HG03108 (cell line): ENCODE measurements around the gene KRT80.

Source experiments
- ATAC-seq: cut with Tn5 transposase; IDR thresholded peaks from one replicate; pipeline ENCODE4 v1.9.1; 2021; ENCODE audit warnings: moderate library complexity; ENCODE audit not compliant: unreplicated experiment

KRT80 gene

GRCh38 chr12:52199294-52199919 is 7.6 kb upstream of the KRT80 start:
- ATAC-seq = no peak

DNA sequence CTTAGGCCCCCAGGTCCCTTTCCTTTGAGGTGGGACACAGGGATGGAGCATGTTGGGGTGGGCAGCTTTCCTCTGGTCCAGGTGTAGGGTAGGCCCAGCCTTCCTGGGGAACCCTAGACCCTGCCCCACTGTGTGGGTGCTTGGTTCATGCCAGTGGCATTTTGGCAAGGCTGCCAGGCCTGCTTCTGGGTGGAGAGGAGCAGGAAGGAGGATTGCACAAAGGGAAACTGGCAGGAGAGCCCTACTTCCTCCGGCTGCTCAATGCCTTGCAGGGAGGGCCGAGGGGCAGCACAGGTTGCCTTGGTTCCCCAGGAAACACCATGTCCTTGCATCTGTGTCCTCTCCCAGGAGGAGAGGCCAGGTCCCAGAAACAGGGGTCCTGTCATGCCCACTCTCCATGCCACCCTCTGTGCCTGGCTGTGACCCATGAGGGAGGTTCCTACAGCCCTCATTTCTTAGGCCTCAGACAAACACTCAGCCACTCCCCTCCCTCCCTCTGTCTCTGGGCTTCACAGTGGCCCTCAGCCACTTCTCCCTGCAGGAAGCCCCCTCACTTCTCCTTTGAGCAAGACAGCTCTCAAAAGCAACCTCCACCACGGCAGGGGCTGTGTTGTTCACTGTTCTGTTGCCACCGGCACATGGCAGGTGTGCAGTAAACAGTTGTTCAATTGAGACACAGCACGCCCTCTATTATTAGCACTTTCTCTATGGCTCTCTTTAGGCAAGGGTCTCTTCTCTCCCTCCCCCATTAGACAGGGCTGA is 6.8 kb upstream of the KRT80 start:
- no peak for ATAC-seq

GRCh38 chr12:52197371-52198231 is 5.8 kb upstream of the KRT80 start:
- ATAC-seq = no peak

DNA sequence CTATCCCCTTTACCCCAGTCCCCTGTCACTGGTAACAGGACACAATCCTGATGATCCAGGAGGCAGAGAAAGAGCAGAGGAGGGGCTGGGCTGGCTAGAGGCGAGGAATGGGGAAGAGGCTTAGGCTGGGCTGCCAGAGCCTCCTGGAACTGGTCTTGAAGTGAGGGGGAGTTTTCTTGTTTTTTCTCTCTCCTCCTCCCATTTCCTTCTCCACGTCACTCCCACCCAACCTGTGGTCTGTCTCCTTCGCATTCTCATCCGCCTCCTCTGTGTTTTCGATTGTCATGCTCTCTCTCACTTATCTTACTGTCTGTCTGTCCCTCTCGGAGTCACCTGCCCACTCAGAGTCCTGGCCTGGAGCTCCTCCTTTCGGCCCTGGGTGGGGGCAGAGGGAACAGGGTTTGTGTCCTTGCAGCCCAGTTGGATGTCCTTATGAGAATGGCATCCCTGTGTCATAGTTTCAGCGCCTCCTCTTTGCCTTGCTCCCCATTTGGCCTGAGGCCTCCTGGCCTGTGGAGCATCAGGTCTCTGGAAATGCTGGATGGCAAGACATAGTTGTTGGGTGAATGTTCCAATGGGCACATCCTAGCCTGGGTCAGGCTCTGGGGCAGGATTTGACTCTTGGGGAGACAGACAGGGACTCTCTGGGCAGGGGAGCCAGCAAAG is 3.4 kb upstream of the KRT80 start:
- no peak for ATAC-seq

- no peak for ATAC-seq
Measured at GRCh38 chr12:52193991-52194390, 2.2 kb upstream of the KRT80 start.

DNA sequence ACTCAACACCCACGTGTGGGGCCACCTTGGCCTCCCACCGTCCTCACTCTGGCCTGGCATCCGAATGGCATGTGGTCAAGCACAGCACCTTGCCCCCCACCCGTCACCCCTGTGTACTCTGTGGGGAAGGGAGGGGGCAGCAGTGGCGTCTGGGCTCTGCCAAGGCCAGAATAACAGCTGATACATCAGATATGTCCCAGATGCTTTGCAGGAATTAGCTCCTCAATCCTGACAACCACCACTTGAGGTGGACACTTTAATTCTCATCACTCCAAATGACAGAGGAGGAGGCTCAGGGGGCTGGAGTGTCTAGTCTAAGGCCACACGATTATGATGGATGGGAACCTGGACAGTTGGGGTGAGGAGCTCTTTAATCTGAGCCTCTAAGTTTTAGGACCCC is 1.7 kb upstream of the KRT80 start:
- no peak for ATAC-seq

GRCh38 chr12:52190860-52191729 is 719 bp downstream of the KRT80 start:
- no peak for ATAC-seq

GRCh38 chr12:52189376-52190174 is 2.2 kb downstream of the KRT80 start:
- no peak for ATAC-seq

- no peak for ATAC-seq
Measured at GRCh38 chr12:52188658-52189057, 3.2 kb downstream of the KRT80 start.

DNA sequence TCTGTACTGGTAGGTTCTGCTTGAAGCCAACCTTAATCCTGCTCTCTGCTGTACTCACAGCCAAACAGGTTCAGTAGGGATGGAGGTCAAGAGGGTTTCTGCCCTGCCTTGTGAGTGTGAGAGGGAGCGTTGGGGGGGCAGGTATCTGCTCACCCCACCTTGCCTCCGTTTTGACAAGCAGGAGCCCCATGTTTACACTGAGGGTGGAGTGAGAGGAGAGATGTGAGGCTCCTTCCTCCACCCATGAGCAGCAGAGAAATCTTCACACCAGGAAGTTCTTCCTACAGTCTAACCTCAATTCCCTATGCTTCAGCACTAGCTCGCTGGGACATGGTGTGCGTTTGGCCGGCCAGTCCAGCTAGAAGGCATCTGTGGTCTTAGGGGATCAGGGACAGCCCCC is 4.2 kb downstream of the KRT80 start:
- ATAC-seq = no peak

DNA sequence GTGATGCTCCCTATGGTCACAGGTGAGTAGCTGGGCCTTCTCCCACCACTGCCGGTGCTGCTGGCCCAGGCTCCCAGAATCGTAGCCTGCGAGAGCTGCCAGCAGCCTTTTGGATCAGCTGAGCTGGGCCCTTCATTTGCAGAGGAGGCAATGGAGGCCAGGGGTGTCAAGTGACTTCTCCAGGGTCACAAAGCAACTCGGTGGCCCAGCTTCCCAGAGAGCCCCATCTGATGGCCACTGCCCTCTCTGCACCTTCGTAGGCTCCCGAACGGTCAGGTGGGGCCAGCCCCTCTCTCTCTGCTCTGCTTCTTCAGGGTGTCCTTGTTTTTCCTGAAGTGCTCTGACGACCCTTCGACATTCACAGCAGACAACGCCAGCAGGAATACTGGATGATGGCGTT is 4.6 kb downstream of the KRT80 start:
- ATAC-seq = no peak

DNA sequence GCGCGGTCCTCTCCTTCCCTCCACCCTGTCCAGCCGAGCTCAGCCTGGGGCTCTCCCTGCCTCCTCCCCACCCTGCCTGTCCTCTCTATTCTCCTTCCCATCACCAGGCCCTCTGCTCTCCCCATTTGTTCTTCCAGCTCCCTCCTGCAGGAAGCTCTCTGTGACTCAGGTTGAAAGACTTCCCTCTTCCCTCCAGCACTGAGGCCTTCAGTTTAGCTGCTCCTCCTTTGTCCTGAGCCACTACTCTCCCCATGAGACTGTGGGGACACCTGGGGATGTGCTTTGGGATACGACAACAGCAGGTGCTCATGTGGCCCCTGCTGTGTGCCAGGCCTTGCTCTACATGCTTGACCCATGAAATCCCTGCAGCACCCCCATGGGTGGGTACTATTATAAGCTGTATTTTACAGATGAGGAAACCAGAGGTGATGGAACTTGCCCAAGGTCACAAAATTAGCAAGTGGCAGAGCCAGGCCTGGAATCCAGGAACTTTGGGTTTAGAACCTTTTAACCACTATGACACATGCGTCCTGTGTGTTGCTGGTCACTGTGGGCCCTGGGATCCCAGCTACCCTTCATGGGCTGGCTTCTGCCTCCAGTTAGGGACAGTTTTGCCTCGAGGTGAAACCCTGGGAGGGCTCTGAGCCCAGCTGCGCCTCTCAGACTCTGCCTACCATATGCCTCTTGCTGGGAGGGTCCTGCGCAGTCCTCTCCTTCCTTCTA is 5.5 kb downstream of the KRT80 start:
- ATAC-seq = no peak

DNA sequence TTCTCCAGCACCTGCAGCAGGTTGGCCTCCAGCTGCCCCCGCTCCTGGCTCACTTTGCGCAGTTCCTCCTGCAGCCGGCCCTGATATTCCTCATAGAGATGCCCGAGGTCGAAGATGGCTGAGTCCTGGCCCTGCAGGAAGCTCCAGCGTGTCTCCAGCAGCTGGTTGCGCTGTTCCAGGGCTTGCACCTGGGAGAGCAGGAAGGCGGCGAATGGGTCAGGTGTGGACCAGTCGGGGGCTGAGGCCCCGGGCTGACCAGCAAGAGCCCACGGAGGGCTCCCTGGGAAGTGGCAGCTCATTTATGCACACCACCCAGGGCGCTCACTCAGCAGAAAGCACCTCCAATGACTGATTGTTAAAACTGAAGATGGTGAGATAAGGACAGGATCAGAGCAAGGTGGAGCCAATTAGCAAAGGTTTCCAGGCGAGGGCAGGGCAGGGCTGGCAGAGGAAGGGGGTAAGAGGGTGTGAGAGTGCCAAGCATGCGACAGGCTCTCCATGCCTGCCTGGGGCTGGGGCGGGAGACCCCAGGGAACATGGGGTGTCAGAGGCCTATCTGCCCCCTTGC is 6.3 kb downstream of the KRT80 start:
- ATAC-seq = no peak

DNA sequence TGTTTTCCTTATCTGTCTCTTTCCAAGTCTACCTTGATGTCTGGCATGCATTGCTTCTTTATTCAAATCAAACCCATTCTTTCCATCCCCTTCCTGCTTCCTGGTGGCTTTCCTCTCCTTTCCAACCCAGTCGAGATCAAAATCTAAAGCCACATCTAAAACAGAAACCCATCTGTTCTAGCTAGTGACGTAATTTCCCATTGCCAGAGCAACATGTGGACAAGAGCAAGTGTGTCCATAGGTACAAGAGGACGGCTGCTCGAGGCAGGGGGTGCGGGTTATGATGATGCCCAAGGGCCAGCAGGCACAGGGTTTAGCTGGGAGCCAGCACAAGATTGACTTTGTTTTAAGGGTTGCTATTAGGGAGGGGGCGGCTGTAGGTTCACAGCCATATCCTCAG is 7.0 kb downstream of the KRT80 start:
- ATAC-seq = no peak

DNA sequence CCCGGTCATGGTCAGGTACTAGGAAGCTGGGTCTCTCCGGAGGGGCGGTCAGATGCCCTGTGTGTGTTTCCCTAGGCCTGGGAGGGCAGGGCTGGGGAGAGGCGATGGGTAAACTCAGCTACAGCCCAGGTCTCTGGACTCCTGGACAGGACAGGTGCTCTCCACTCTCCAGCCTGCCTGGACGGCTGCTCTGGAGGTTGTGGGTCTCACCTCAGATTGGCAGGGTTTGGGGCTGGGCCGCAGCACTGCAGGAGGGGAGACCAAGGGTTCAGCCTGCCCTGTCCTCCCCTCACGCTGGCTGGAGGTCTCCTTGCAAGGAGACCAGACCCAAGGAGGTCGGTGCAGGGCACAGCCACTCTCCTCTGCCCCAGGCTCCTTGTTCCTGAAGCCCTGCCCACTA is 7.8 kb downstream of the KRT80 start:
- no peak for ATAC-seq

- no peak for ATAC-seq
Measured at GRCh38 chr12:52183544-52183910, 8.3 kb downstream of the KRT80 start.

GRCh38 chr12:52182898-52183543 is 8.8 kb downstream of the KRT80 start:
- no peak for ATAC-seq

DNA sequence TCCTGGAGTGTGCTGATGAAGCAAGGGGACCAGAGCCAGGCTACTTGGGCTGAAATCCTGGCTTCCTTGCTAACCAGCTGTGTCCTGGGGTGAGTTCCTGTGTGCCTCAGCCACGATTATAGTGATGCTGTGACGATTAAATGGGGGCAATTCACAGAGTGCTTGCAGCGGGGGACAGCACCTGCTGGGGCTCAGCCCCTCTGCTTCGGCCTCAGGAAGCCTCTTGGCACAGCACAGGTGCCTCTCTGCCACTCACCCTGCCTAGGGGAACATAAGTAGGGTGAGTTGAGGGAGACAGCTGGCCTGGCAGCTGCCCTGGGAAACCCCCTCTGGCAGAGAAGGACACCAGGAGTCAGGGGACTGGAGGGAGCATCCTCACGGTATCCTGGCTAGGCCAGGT is 9.4 kb downstream of the KRT80 start:
- no peak for ATAC-seq
